ENCODE measurements around the gene CDIP1.

Gene CDIP1

DNA sequence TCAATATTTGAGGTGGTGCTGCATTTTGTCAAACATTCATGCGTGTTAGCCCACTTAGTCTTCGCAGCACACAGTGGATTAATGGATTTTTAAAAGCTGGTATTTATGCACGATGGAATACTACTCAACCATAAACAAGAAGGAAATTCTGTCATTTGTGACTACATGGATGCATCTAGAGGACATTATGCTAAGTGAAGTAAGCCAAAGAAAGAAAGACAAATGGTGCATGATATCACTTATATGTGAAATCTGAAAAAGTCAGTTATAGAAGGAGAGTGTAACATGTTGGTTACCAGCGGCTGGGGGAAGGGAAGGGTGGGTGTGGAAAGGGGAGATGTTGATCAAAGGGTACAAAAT lies 39.4 kb downstream of the CDIP1 start:
- no peaks in the 10 kb centered on the region for H3K27me3 ChIP-seq (ENCODE audit: insufficient read depth, low read length)
- no peaks in the 10 kb centered on the region for H3K9me3 ChIP-seq (ENCODE audit: insufficient read depth, low read depth, low read length)
- H3K4me3 ChIP-seq (ENCODE audit: low read length): no peak overlapping the region
- no peak overlapping the region for H3K9ac ChIP-seq (ENCODE audit: low read depth, low read length)
- H3K36me3 ChIP-seq (ENCODE audit: insufficient read depth, low read depth, low read length): peaks cover 3% of the 10 kb centered on the region; the same call in 1 of the 2 replicates
- H3K4me1 ChIP-seq (ENCODE audit: insufficient read depth, low read length): peaks cover 24% of the 10 kb centered on the region
- H3K27ac ChIP-seq (ENCODE audit: low read length): no peak overlapping the region

DNA sequence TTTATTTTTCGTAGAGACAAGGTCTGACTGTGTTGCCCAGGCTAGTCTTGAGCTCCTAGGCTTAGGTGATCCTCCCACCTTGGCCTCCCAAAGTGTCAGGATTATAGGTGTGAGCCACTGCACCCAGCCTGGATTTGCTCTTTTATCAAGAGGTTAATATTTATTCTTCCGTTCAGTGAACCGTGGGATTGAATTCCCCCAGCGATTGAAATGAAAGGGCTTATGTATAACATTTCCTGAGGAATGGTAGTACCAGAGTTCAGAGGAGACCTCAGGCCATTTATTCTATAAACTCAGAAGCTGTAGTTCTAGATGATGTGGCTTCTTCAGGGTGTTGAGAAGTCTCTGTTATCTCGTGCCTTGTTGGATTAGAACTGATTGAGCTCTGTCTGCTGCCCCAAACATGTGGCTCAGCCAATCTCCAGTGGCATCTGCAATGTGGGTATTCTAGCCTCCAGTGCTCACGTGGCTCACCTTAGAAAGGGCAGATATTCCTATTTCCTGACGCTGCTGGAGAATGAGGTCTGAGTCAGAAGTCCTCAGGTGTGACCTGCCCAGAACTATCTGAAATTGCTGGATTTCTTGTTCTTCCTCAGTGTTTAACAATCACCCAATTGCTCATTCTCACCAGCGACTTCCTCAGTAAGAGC lies 39.9 kb downstream of the CDIP1 start:
- Histone ChIP-seq H3K27ac (ENCODE audit: low read length) (no peak overlapping the region), H3K27me3 (ENCODE audit: insufficient read depth, low read length) (no peaks in the 10 kb centered on the region), H3K36me3 (ENCODE audit: insufficient read depth, low read depth, low read length) (peaks cover 3% of the 10 kb centered on the region; the same call in 1 of the 2 replicates), H3K9me3 (ENCODE audit: insufficient read depth, low read depth, low read length) (no peaks in the 10 kb centered on the region), H3K4me3 (ENCODE audit: low read length) (no peak overlapping the region), H3K4me1 (ENCODE audit: insufficient read depth, low read length) (peaks cover 24% of the 10 kb centered on the region), H3K9ac (ENCODE audit: low read depth, low read length) (no peak overlapping the region)

DNA sequence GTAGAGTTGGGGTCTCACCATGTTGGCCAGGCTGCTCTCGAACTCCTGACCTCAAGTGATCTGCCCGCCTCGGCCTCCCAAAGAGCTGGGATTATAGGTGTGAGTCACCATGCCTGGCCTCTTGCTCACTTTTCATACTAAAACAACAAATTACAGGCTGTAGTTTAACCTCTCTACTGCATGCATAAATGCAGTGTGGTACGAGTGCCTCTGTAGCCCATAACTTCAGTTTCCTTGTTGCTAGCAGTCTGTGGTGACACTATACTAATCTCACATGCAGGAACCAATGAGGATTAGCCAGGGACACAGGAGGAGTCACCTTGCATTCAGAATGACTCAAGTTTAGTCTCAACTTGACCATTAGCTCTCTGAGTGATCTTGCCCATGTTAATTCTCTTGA lies 42.3 kb downstream of the CDIP1 start:
- Histone ChIP-seq H3K9me3 (ENCODE audit: insufficient read depth, low read depth, low read length) (no peaks in the 10 kb centered on the region), H3K4me1 (ENCODE audit: insufficient read depth, low read length) (peaks cover 24% of the 10 kb centered on the region), H3K9ac (ENCODE audit: low read depth, low read length) (no peak overlapping the region), H3K4me3 (ENCODE audit: low read length) (no peak overlapping the region), H3K36me3 (ENCODE audit: insufficient read depth, low read depth, low read length) (peaks cover 3% of the 10 kb centered on the region; the same call in 1 of the 2 replicates), H3K27ac (ENCODE audit: low read length) (no peak overlapping the region), H3K27me3 (ENCODE audit: insufficient read depth, low read length) (no peaks in the 10 kb centered on the region)

DNA sequence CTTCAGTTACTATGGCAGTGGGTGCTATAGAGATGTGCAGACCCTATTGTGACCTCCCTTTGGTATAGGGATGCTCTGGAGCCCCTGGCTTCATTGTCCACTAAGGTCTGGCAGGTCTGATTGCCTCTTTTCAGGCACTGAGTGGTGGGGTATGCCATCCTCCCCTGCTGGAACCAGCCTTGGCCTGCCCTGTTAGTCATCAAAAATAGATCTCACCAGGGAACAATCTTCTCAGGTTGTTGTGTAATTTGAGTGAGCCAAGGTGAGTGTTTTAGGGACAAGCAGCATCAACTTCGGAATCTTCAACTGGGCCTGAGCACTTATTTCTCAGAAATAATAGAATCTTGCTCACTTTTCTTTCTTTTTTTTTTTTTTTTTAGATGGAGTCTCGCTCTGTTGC lies 42.8 kb downstream of the CDIP1 start:
- H3K9ac ChIP-seq (ENCODE audit: low read depth, low read length): no peak overlapping the region
- H3K27me3 ChIP-seq (ENCODE audit: insufficient read depth, low read length): no peaks in the 10 kb centered on the region
- no peak overlapping the region for H3K4me3 ChIP-seq (ENCODE audit: low read length)
- peaks cover 3% of the 10 kb centered on the region; the same call in 1 of the 2 replicates for H3K36me3 ChIP-seq (ENCODE audit: insufficient read depth, low read depth, low read length)
- H3K4me1 ChIP-seq (ENCODE audit: insufficient read depth, low read length): peaks cover 21% of the 10 kb centered on the region
- no peak overlapping the region for H3K27ac ChIP-seq (ENCODE audit: low read length)
- H3K9me3 ChIP-seq (ENCODE audit: insufficient read depth, low read depth, low read length): no peaks in the 10 kb centered on the region

DNA sequence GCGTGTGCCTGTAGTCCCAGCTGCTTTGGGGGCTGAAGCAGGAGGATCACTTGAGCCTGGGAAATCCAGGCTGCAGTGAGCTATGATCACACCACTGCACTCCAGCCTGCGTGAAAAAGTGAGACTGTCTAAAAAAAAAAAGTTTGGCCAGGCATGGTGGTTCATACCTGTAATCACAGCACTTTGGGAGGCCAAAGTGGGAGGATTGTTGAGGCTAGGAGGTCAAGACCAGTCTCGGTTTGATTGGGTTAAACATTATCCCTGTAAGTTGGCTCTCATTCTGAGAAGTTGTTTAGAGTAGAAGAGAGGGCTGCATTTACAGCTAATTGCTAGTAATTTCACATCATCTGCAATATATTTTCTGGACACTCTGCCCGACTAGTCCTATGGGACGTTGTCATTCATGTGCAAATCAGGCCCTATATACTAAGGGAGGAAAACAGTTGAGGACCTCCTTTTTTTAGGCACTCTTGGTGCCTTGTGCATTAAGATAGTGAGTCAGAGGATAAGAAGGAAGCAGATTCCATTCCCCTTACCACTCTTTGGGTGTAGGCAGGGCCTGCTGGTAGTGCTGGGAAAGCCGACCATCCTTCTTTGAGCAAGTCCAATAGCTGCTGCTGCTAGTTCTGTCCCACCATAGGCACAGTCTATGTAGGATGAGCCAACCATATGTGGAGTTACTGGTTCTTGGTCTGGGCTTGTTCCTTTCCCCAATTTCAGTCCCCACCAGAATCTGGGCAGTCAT lies 43.7 kb downstream of the CDIP1 start:
- Histone ChIP-seq H3K27me3 (ENCODE audit: insufficient read depth, low read length) (no peaks in the 10 kb centered on the region), H3K9ac (ENCODE audit: low read depth, low read length) (no peak overlapping the region), H3K4me3 (ENCODE audit: low read length) (no peak overlapping the region), H3K4me1 (ENCODE audit: insufficient read depth, low read length) (peaks cover 15% of the 10 kb centered on the region), H3K27ac (ENCODE audit: low read length) (no peak overlapping the region), H3K9me3 (ENCODE audit: insufficient read depth, low read depth, low read length) (no peaks in the 10 kb centered on the region), H3K36me3 (ENCODE audit: insufficient read depth, low read depth, low read length) (peaks cover 3% of the 10 kb centered on the region; the same call in 1 of the 2 replicates)

DNA sequence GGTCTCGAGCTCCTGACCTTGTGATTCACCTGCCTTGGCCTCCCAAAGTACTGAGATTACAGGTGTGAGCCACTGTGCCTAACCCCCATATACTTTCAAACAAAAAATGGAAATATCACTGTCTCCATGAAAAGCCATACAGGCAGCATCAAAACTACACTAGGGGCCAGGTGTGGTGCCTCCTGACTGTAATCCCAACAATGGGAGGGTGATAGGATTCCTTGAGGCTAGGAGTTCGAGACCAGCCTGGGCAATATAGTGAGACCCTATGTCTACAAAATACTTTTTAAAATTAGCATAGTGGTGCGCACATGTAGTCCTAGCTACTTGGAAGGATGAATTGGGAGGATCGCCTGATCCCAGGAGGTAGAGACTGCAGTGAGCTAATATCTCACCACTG lies 46.7 kb downstream of the CDIP1 start:
- H3K27me3 ChIP-seq (ENCODE audit: insufficient read depth, low read length): no peaks in the 10 kb centered on the region

DNA sequence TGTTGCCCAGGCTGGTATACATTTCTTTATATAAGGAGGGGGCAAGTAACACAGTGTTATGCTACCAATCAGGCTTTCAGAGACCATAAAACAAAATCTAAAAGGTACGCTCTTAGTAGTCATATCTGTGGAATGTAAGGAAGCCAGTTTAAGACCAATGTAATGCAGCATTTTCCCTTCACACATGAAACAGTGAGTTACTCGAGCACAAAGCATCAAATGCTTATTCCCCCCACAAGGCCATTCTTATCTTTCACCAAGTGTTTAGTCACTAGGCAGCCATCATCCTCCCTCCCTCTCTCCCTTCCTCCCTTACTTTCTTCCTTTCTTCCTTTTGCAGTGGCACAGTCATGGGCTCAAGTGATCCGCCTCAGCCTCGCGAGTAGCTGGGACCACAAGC lies 49.5 kb downstream of the CDIP1 start:
- no peaks in the 10 kb centered on the region for H3K27me3 ChIP-seq (ENCODE audit: insufficient read depth, low read length)
- no peak overlapping the region for H3K27ac ChIP-seq (ENCODE audit: low read length)
- H3K9ac ChIP-seq (ENCODE audit: low read depth, low read length): no peak overlapping the region

More for the DNA sequence above, 46.7 kb downstream of the CDIP1 start:
- Histone ChIP-seq H3K4me3 (ENCODE audit: low read length) (no peak overlapping the region), H3K36me3 (ENCODE audit: insufficient read depth, low read depth, low read length) (peaks cover 3% of the 10 kb centered on the region; the same call in 1 of the 2 replicates), H3K27ac (ENCODE audit: low read length) (no peak overlapping the region), H3K9me3 (ENCODE audit: insufficient read depth, low read depth, low read length) (no peaks in the 10 kb centered on the region), H3K4me1 (ENCODE audit: insufficient read depth, low read length) (peaks cover 13% of the 10 kb centered on the region), H3K9ac (ENCODE audit: low read depth, low read length) (no peak overlapping the region)

DNA sequence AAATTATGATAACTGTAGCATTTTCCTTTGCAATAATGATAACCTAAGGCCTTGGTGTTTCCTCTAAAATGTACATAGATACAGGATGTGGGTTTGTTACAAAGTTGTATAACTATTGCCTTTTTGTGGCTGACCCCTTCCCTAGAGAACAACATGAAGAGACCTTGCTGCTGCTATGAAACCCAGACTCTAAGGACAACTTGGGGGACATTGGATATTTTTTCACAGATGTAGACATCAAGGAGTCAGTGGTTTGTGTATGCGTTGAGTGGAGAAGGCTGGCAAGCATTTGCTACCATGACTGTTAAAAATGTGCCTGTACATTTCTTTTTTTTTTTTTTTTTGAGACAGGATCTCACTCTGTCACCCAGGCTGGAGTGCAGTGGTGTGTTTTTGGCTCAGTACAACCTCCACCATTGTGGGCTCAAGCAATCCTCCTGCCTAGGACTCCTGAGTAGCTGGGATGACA lies 50.0 kb downstream of the CDIP1 start:
- Histone ChIP-seq H3K27ac (ENCODE audit: low read length) (no peak overlapping the region), H3K4me3 (ENCODE audit: low read length) (no peak overlapping the region), H3K36me3 (ENCODE audit: insufficient read depth, low read depth, low read length) (peaks cover 3% of the 10 kb centered on the region; the same call in 1 of the 2 replicates), H3K9me3 (ENCODE audit: insufficient read depth, low read depth, low read length) (no peaks in the 10 kb centered on the region), H3K9ac (ENCODE audit: low read depth, low read length) (no peak overlapping the region), H3K4me1 (ENCODE audit: insufficient read depth, low read length) (no peaks in the 10 kb centered on the region), H3K27me3 (ENCODE audit: insufficient read depth, low read length) (no peaks in the 10 kb centered on the region)

More for the DNA sequence above, 49.5 kb downstream of the CDIP1 start:
- no peak overlapping the region for H3K4me3 ChIP-seq (ENCODE audit: low read length)
- no peaks in the 10 kb centered on the region for H3K9me3 ChIP-seq (ENCODE audit: insufficient read depth, low read depth, low read length)
- peaks cover 3% of the 10 kb centered on the region; the same call in 1 of the 2 replicates for H3K36me3 ChIP-seq (ENCODE audit: insufficient read depth, low read depth, low read length)
- no peaks in the 10 kb centered on the region for H3K4me1 ChIP-seq (ENCODE audit: insufficient read depth, low read length)

DNA sequence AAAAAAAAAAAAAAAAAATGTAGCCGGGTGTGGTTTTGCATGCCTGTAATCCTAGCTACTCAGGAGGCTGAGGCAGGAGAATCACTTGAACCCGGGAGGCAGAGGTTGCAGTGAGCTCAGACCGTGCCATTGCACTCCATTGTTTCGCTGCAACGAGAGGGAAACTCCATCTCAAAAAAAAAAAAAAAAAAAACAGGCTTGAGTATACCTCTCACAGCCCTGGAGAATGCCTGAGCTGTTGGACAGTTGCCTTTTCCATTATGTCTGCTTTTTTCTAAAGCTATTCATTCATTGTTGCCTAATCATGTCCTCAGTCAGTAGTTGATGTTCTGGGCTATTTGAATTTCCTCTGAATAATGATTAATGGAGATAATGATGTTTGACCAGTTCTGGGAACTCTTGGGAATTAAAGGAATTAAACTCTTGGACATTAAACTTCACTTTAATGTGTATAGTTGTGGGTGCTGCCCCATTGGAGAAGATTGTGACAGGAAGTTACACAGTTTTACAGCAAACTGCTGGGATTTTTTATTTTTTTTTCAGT lies 50.5 kb downstream of the CDIP1 start:
- H3K36me3 ChIP-seq (ENCODE audit: insufficient read depth, low read depth, low read length): peaks cover 3% of the 10 kb centered on the region; the same call in 1 of the 2 replicates
- no peak overlapping the region for H3K27ac ChIP-seq (ENCODE audit: low read length)
- no peak overlapping the region for H3K9ac ChIP-seq (ENCODE audit: low read depth, low read length)
- H3K27me3 ChIP-seq (ENCODE audit: insufficient read depth, low read length): no peaks in the 10 kb centered on the region
- no peaks in the 10 kb centered on the region for H3K9me3 ChIP-seq (ENCODE audit: insufficient read depth, low read depth, low read length)
- no peaks in the 10 kb centered on the region for H3K4me1 ChIP-seq (ENCODE audit: insufficient read depth, low read length)
- no peak overlapping the region for H3K4me3 ChIP-seq (ENCODE audit: low read length)

DNA sequence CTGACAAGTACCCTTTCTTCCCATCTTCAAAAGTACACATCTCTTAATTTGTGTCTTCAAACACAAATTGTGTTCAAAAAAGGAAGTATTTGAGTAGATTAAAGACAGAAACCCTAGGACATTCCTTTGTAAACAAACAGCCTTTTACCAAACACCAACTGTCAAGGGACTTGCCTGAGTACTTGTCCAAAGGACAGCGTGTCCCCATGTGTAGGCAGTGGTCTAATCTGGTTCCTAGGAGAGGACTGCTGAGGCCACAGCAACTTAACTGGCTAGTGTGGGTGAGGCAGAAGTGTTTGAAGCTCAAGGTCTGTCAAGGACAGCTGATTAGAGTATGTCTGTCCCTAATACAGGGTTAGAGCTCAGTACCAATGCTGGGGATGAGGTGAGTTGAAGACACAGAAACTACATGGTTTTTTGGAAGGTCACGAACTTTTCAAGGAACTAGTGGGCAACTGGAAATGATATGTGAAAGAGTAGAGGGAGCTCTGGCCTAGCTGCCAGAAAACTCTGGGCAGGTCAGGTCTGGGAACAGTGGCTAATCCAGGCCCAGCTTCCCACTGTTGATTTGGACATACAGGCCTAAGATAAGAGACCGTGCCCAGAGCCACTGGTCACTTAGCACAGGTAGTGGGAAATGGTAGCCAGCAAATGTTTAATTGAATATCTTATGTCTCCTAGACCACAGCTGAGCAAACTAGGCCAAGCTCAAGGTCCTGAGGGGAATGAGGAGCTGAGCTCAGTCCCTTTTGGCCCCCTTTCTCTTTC lies 52.3 kb downstream of the CDIP1 start:
- Histone ChIP-seq H3K36me3 (ENCODE audit: insufficient read depth, low read depth, low read length) (peaks cover 3% of the 10 kb centered on the region; the same call in 1 of the 2 replicates), H3K9me3 (ENCODE audit: insufficient read depth, low read depth, low read length) (no peaks in the 10 kb centered on the region), H3K27ac (ENCODE audit: low read length) (no peak overlapping the region), H3K27me3 (ENCODE audit: insufficient read depth, low read length) (no peaks in the 10 kb centered on the region), H3K4me3 (ENCODE audit: low read length) (no peak overlapping the region), H3K4me1 (ENCODE audit: insufficient read depth, low read length) (no peaks in the 10 kb centered on the region), H3K9ac (ENCODE audit: low read depth, low read length) (no peak overlapping the region)

DNA sequence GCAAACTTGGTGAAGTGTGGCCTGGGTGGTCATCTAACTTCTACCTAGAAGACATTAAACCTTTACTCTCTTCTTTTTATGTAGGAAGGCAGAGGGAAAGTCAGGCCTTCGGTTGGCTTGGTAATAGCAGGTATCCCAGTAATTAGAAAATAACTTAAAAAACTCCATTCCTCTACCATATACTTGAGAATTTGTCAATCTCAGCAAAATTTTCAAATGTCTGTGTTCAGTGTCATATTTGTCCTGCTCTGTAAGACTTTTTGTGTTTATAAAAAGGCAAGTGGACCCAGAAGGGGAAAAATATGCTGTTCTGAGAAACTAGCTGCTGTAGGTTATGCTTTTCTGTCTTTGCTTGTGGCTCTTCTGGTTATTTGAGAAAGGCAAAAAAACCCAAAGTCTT lies 56.6 kb downstream of the CDIP1 start:
- H3K4me3 ChIP-seq (ENCODE audit: low read length): no peak overlapping the region
- H3K9ac ChIP-seq (ENCODE audit: low read depth, low read length): no peak overlapping the region
- peaks cover 3% of the 10 kb centered on the region; the same call in 1 of the 2 replicates for H3K36me3 ChIP-seq (ENCODE audit: insufficient read depth, low read depth, low read length)
- no peak overlapping the region for H3K27ac ChIP-seq (ENCODE audit: low read length)
- H3K9me3 ChIP-seq (ENCODE audit: insufficient read depth, low read depth, low read length): no peaks in the 10 kb centered on the region
- H3K4me1 ChIP-seq (ENCODE audit: insufficient read depth, low read length): no peaks in the 10 kb centered on the region
- H3K27me3 ChIP-seq (ENCODE audit: insufficient read depth, low read length): no peaks in the 10 kb centered on the region

Data from iPS-20b (cell line).